Choroid plexus epithelial cell (primary cell): ENCODE data around the gene KAZALD1.

Experiments
- DNase-seq: peaks from one replicate; pipeline ENCODE4 v3.0.0-alpha.2; 2010; ENCODE audit warnings: low read depth
- H3K4me3 ChIP-seq: 2 replicates; pipeline ENCODE4 v1.5.1; 2011; ENCODE audit warnings: low read depth, mild to moderate bottlenecking, control low read depth, low read length, moderate library complexity
- TF ChIP-seq, protein P1 (sequence below): conservative IDR thresholded peaks from 2 replicates; pipeline ENCODE4 v1.5.1; 2011; ENCODE audit warnings: low read depth, mild to moderate bottlenecking, control low read depth, inconsistent platforms, low read length, moderate library complexity

Gene KAZALD1

DNA sequence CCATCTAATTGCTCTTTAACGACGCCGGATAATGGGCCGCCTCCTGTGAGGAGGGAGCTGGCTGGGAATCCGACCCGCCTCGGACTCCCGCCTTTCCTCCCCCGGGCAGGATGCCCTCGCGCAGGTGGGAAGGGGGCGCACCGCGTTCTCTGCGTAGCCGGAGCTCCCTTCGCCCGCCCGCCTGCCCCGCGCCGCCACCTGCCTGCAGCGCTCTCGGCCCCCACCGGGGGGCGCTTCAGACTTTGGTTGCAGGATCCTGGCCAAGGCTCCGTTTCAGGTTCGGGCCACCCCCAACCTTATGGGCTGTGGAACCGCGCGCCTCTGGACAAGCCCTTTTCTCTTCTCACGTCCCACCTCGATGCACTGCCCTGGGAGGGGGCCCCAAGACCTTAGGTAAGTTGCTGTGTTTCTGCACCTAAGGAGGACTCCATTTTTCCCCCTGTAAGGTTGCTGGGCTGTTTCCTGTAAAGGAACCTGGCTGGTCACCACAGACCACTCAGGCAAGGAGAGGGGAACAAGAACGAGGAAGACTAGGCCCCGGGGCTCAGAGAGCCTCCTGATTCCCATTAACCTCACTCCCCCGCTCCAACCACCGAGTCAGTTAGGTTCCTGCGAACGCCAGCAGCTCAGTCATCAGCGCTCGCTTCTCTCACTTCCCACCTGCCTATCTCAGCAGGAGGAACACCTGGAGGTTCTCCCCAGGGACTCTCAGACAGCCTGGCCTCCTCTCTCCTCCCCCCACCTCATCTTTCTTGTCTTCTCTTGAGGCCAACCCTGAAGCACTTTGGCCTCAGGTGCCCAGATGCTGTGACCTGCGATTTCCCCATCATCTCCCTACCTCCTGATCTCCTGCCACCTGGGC is 11.3 kb upstream of the KAZALD1 start:
- TF ChIP-seq, protein P1, sequence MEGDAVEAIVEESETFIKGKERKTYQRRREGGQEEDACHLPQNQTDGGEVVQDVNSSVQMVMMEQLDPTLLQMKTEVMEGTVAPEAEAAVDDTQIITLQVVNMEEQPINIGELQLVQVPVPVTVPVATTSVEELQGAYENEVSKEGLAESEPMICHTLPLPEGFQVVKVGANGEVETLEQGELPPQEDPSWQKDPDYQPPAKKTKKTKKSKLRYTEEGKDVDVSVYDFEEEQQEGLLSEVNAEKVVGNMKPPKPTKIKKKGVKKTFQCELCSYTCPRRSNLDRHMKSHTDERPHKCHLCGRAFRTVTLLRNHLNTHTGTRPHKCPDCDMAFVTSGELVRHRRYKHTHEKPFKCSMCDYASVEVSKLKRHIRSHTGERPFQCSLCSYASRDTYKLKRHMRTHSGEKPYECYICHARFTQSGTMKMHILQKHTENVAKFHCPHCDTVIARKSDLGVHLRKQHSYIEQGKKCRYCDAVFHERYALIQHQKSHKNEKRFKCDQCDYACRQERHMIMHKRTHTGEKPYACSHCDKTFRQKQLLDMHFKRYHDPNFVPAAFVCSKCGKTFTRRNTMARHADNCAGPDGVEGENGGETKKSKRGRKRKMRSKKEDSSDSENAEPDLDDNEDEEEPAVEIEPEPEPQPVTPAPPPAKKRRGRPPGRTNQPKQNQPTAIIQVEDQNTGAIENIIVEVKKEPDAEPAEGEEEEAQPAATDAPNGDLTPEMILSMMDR, result peak; percentile 71
- H3K4me3 ChIP-seq, result peak overlapping the region; percentile 22
- peak; percentile 54 for DNase-seq

DNA sequence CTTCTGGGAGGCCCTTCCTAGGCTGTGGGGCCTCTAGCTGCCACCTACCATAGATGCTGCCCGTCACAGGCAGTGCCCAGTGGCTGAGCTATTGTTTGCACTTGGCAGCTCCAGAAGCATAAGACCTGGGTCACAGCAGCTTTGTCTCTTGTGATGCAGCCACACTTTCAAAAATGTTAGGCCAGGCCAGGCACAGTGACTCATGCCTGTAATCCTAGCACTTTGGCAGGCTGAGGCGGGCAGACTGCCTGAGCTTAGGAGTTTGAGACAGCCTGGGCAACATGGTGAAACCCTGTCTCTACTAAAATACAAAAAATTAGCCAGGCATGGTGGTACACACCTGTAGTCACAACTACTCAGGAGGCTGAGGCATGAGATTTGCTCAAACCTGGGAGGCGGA is 9.5 kb upstream of the KAZALD1 start:
- peak; percentile 61 for DNase-seq
- TF ChIP-seq, protein P1, result no peak
- no peak overlapping the region for H3K4me3 ChIP-seq

DNA sequence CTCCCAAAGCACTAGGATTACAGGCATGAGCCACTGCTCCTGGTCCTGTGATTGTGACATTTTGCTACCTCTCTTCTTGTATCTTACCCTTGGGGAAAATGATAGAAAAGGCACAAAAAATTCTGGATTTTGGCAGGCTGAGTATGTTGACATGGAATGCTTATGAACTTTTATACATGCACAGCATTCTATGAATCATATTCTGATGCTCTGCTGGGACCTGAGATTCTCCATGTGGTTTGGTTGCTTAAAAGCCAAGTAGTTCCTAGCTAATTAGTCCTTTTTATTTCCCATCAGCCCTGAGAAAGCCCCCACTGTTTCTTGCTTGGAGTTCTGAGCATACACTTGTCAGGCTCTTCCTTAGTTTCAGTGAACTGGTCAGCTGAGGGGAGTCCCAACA is 8.3 kb upstream of the KAZALD1 start:
- no peak for DNase-seq
- H3K4me3 ChIP-seq, result no peak overlapping the region
- TF ChIP-seq, protein P1, result no peak

DNA sequence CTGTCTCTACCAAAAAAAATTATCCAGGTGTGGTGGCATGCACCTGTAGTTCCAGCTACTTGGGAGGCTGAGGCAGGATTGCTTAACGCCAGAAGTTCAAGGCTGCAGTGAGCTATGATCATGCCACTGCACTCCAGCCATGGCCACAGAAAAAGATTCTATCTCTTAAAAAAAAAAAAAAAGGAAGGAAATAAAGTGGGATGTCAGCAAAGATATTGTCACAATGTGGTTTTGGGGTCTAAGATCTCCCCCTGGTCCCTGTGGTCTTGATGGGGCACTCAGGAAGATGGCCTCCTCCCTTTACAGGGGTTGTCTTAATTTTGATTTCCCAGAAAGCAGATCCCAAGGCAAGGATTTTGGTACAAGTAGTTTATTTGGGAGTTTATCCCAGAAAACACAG is 7.4 kb upstream of the KAZALD1 start:
- TF ChIP-seq, protein P1, result no peak

DNA sequence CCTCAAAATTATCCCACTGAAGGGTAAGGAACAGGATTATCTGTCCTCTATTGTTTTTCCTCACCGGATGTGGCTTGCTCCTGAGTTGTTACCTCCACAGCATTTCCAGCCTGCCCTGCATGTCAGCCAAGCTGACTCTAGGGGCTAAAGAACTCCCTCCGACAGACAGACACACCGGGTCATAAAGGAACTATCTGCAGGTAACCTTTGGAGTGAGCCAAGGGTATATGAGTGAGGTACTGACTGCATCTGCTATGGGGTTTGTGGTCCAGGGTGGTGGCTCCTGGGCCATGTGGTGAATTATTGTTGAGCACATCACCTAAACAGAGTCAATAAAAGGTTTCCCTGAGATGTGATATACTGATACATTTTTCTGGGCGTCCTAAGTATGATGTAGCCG is 6.9 kb upstream of the KAZALD1 start:
- no peak overlapping the region for H3K4me3 ChIP-seq

More for the DNA sequence above, 7.4 kb upstream of the KAZALD1 start:
- H3K4me3 ChIP-seq, result no peak overlapping the region
- no peak for DNase-seq

DNA sequence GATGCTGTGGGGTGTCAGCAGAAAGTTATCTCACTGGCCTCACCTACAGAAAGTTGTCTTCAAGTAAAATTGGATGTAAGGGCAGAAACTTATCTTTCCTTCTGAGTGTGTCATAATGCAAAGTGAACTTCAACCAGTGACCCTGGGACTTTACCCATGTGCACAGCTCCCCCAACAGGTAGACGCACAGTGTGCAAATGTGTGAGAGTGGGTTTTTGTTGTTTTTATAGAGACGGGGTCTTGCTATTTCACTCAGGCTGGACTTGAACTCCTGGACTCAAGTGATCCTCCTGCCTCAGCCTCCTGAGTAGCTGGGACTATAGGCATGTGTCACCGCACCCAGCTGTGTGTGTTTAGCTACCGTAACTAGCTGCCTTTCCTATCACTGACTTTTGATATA is 6.4 kb upstream of the KAZALD1 start:
- TF ChIP-seq, protein P1, result peak; percentile 29

More for the DNA sequence above, 6.9 kb upstream of the KAZALD1 start:
- TF ChIP-seq, protein P1, result no peak
- no peak for DNase-seq

More for the DNA sequence above, 6.4 kb upstream of the KAZALD1 start:
- no peak overlapping the region for H3K4me3 ChIP-seq
- DNase-seq, result no peak
